ENCODE measurements around the gene SYS1.

GRCh38 chr20:45367126-45367525 is 4.2 kb downstream of the SYS1 start:
- no peak for TF ChIP-seq POLR2A (IDR thresholded peaks at IDR 0.05)
- no peak for TF ChIP-seq EP300 (IDR thresholded peaks at IDR 0.05)
